PC-3 (cell line): ENCODE measurements around the gene IFI30. TPM values are rescaled to one million over a fixed set of nuclear protein-coding genes. Genes with fewer than 3 reads are reported as not detected.

Source experiments
- ATAC-seq: fragments of 200-7000 bp; cut with Tn5 transposase; 2 replicates; pipeline ENCODE4 v1.9.1; 2020; ENCODE audit warnings: mild to moderate bottlenecking, moderate library complexity
- BruUV-seq: library from RNA; stranded (reverse); fragments of 400-500 nt; replicated peaks from 2 replicates; lab custom pipeline; 2021; lab: Mats Ljungman, UMichigan
- CTCF ChIA-PET: fragments of 300-600 bp; sonication (Branson Sonifier 250); formaldehyde crosslinking; loops from one replicate; lab custom pipeline; 2022; ENCODE audit warnings: antibody characterized with exemption; lab: Charles Lee
- POLR2A ChIA-PET: fragments of 300-600 bp; sonication (Branson Sonifier 250); formaldehyde crosslinking; loops from one replicate; lab custom pipeline; 2022; ENCODE audit warnings: antibody characterized with exemption; ENCODE audit not compliant: unreplicated experiment; lab: Charles Lee
- DNase-seq: peaks from one replicate; pipeline ENCODE4 v3.0.0-alpha.2; 2015
- H2AFZ ChIP-seq: fragments of 300-600 bp; sonication (generic); 2 replicates; pipeline ENCODE4 v1.6.0; 2016; ENCODE audit warnings: antibody characterized with exemption, low read length
- H3F3A ChIP-seq: fragments of 300-600 bp; sonication (generic); one replicate; pipeline ENCODE4 v1.6.0; 2017; ENCODE audit warnings: antibody characterized with exemption, low read length, control low read depth, mild to moderate bottlenecking; ENCODE audit not compliant: unreplicated experiment
- H3K27ac ChIP-seq: fragments of 300-600 bp; sonication (generic); 2 replicates; pipeline ENCODE4 v1.5.1; 2016; ENCODE audit warnings: mild to moderate bottlenecking, low read length
- H3K27me3 ChIP-seq: fragments of 300-600 bp; sonication (generic); 2 replicates; pipeline ENCODE4 v1.6.1; 2016; ENCODE audit warnings: low read length, mixed read lengths
- H3K36me3 ChIP-seq: fragments of 300-600 bp; sonication (generic); 2 replicates; pipeline ENCODE4 v1.6.1; 2016; ENCODE audit warnings: low read depth, mixed run types, low read length, mixed read lengths
- H3K4me1 ChIP-seq: fragments of 300-600 bp; sonication (generic); 2 replicates; pipeline ENCODE4 v1.5.1; 2016; ENCODE audit warnings: low read length; ENCODE audit not compliant: insufficient read depth
- H3K4me2 ChIP-seq: fragments of 300-600 bp; sonication (generic); 2 replicates; pipeline ENCODE4 v1.6.0; 2016; ENCODE audit warnings: low read length
- H3K4me3 ChIP-seq: fragments of 300-600 bp; sonication (generic); 2 replicates; pipeline ENCODE4 v1.5.1; 2016; ENCODE audit warnings: mild to moderate bottlenecking, low read length, mixed read lengths
- H3K79me2 ChIP-seq: fragments of 300-600 bp; sonication (generic); 2 replicates; pipeline ENCODE4 v1.6.1; 2017; ENCODE audit warnings: low read length, mixed read lengths
- H3K9ac ChIP-seq: fragments of 300-600 bp; sonication (generic); 2 replicates; pipeline ENCODE4 v1.6.0; 2016; ENCODE audit warnings: mild to moderate bottlenecking, low read length
- H3K9me2 ChIP-seq: fragments of 300-600 bp; sonication (generic); replicated peaks from 2 replicates; pipeline ENCODE4 v1.6.1; 2016; ENCODE audit warnings: mixed run types, low read length, mixed read lengths
- H3K9me3 ChIP-seq: fragments of 300-600 bp; sonication (generic); 2 replicates; pipeline ENCODE4 v1.6.1; 2016; ENCODE audit warnings: low read length, mixed read lengths
- H4K20me1 ChIP-seq: fragments of 300-600 bp; sonication (generic); 2 replicates; pipeline ENCODE4 v1.6.1; 2016; ENCODE audit warnings: low read length, mixed read lengths
- EZH2 ChIP-seq: fragments of 300-600 bp; sonication (generic); IDR thresholded peaks from one replicate; pipeline ENCODE4 v1.6.1; 2017; ENCODE audit warnings: antibody characterized with exemption, mild to moderate bottlenecking, low read length; ENCODE audit not compliant: unreplicated experiment
- EZH2phosphoT487 ChIP-seq: fragments of 300-600 bp; sonication (generic); IDR thresholded peaks from 2 replicates; pipeline ENCODE4 v1.6.1; 2018; ENCODE audit warnings: mild to moderate bottlenecking, antibody characterized with exemption, low read length, borderline replicate concordance
- intact Hi-C: fragments of 100-400 bp; cut with micrococcal nuclease; formaldehyde crosslinking; loops from 2 replicates; pipeline ENCODE4 v1.9.0; 2023
- total RNA-seq: library from RNA; depleted of rRNA; stranded (reverse); fragments of >200 nt; gene quantifications from 2 replicates; pipeline ENCODE4 v1.2.3, GENCODE V29; 2014
- TF ChIP-seq, protein P1 (sequence below): fragments of 300-600 bp; sonication (generic); conservative IDR thresholded peaks from 2 replicates; pipeline ENCODE4 v1.5.1; 2017; ENCODE audit warnings: antibody characterized with exemption, low read depth, mild to moderate bottlenecking, low read length

IFI30 gene
- total RNA-seq, 1 experiment from 2014 or later = 31.1 TPM

- Histone ChIP-seq H3K4me2 (no peak overlapping the region), H3K4me1 (no peaks in the 10 kb centered on the region), H3K9me2 (no peaks in the 10 kb centered on the region), H3K36me3 (0 out of 2 replicates have a peak, but pooled peaks cover under 1% of the 10 kb centered on the region), H2AFZ (no peak overlapping the region), H3F3A (no peaks in the 10 kb centered on the region), H3K27me3 (no peaks in the 10 kb centered on the region), H3K9ac (no peak overlapping the region), H3K9me3 (no peaks in the 10 kb centered on the region), H3K79me2 (no peaks in the 10 kb centered on the region), H4K20me1 (no peaks in the 10 kb centered on the region), H3K27ac (no peak overlapping the region), H3K4me3 (no peak overlapping the region)
- ATAC-seq (no peak), DNase-seq (no peak)
- no TSS peak for BruUV-seq
- TF ChIP-seq, protein P1, sequence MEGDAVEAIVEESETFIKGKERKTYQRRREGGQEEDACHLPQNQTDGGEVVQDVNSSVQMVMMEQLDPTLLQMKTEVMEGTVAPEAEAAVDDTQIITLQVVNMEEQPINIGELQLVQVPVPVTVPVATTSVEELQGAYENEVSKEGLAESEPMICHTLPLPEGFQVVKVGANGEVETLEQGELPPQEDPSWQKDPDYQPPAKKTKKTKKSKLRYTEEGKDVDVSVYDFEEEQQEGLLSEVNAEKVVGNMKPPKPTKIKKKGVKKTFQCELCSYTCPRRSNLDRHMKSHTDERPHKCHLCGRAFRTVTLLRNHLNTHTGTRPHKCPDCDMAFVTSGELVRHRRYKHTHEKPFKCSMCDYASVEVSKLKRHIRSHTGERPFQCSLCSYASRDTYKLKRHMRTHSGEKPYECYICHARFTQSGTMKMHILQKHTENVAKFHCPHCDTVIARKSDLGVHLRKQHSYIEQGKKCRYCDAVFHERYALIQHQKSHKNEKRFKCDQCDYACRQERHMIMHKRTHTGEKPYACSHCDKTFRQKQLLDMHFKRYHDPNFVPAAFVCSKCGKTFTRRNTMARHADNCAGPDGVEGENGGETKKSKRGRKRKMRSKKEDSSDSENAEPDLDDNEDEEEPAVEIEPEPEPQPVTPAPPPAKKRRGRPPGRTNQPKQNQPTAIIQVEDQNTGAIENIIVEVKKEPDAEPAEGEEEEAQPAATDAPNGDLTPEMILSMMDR = no peak
- TF ChIP-seq EZH2phosphoT487 = no peak
- no peak for TF ChIP-seq EZH2
- CTCF ChIA-PET = no interaction called here
- POLR2A ChIA-PET = no interaction called here
- intact Hi-C loops = no loop called here
Measured at GRCh38 chr19:18145391-18145999, 28.1 kb upstream of the IFI30 start.

- H3K9me2 ChIP-seq = no peaks in the 10 kb centered on the region
- no peak for DNase-seq
- ChIA-PET POLR2A (no interaction called here), CTCF (no interaction called here)
- H3K4me2 ChIP-seq = no peak overlapping the region
- no peaks in the 10 kb centered on the region for H3K27me3 ChIP-seq
- no peak overlapping the region for H3K9ac ChIP-seq
- H3K27ac ChIP-seq = no peak overlapping the region
- no peak for ATAC-seq
- no peaks in the 10 kb centered on the region for H3F3A ChIP-seq
- intact Hi-C loops = no loop called here
- H3K4me1 ChIP-seq = peaks cover 7% of the 10 kb centered on the region
- no peaks in the 10 kb centered on the region for H3K79me2 ChIP-seq
- no peaks in the 10 kb centered on the region for H4K20me1 ChIP-seq
- H2AFZ ChIP-seq = no peak overlapping the region
- H3K4me3 ChIP-seq = no peak overlapping the region
- H3K9me3 ChIP-seq = no peaks in the 10 kb centered on the region
- TF ChIP-seq, protein P1 = no peak
- no peak for TF ChIP-seq EZH2phosphoT487
- no peak for TF ChIP-seq EZH2
- no peaks in the 10 kb centered on the region for H3K36me3 ChIP-seq
- BruUV-seq = no TSS peak
Measured at GRCh38 chr19:18147396-18147795, 26.2 kb upstream of the IFI30 start.

DNA sequence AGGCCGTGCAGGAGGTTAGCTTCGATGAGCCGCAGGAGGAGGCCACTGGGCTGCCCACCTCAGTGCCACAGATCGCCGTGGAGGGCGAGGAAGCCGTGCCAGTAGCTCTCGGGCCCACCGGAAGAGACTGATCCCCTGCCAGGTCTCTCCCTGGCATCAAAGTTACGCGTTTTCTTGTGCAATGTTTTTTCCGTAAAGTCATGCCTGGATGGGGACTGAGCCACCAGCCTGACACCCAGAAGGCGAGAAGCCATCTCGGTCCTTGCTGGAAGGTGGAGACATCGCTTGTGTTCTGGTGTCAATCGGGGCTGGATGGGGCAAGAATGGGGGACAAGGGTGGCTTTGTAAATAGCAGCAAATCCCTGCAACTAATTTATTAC lies 24.0 kb upstream of the IFI30 start:
- Histone ChIP-seq H2AFZ (no peak overlapping the region), H4K20me1 (no peaks in the 10 kb centered on the region), H3K4me1 (peaks cover 12% of the 10 kb centered on the region), H3F3A (no peaks in the 10 kb centered on the region), H3K4me3 (no peak overlapping the region), H3K4me2 (no peak overlapping the region), H3K27ac (no peak overlapping the region), H3K9me2 (no peaks in the 10 kb centered on the region), H3K79me2 (peaks cover 14% of the 10 kb centered on the region), H3K9ac (no peak overlapping the region), H3K27me3 (no peaks in the 10 kb centered on the region), H3K36me3 (no peaks in the 10 kb centered on the region), H3K9me3 (no peaks in the 10 kb centered on the region)
- POLR2A ChIA-PET = no interaction called here
- no TSS peak for BruUV-seq
- no peak for ATAC-seq
- no peak for DNase-seq
- CTCF ChIA-PET = no interaction called here
- intact Hi-C loops = no loop called here
- TF ChIP-seq EZH2phosphoT487 (no peak), EZH2 (no peak)
- TF ChIP-seq, protein P1 = no peak
